Measurements from ENCODE around the gene IL22RA1.

GRCh38 chr1:24077278-24077978, 65.5 kb downstream of the IL22RA1 start:
- TF ChIP-seq, protein P1, sequence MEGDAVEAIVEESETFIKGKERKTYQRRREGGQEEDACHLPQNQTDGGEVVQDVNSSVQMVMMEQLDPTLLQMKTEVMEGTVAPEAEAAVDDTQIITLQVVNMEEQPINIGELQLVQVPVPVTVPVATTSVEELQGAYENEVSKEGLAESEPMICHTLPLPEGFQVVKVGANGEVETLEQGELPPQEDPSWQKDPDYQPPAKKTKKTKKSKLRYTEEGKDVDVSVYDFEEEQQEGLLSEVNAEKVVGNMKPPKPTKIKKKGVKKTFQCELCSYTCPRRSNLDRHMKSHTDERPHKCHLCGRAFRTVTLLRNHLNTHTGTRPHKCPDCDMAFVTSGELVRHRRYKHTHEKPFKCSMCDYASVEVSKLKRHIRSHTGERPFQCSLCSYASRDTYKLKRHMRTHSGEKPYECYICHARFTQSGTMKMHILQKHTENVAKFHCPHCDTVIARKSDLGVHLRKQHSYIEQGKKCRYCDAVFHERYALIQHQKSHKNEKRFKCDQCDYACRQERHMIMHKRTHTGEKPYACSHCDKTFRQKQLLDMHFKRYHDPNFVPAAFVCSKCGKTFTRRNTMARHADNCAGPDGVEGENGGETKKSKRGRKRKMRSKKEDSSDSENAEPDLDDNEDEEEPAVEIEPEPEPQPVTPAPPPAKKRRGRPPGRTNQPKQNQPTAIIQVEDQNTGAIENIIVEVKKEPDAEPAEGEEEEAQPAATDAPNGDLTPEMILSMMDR (IDR thresholded peaks at IDR 0.05) = no peak
- no peak for TF ChIP-seq EZH2 (IDR thresholded peaks at IDR 0.05)
- TF ChIP-seq EZH2phosphoT487 (IDR thresholded peaks at IDR 0.05) = no peak
